K562 (cell line): ENCODE results near the gene HDAC2. TPM values are rescaled to one million over a fixed set of nuclear protein-coding genes. Genes with fewer than 3 reads are reported as not detected.

Source experiments
- ATF1 ChIP-seq, 2 experiments: fragments of 450-650 bp in 1 of 2; IDR thresholded peaks; 2 replicates each; pipeline ENCODE4 v1.6.1; 2016; ENCODE audit warnings: missing compliant biosample characterization in 1 of 2, missing genetic modification characterization in 1 of 2
- C11orf30 ChIP-seq: fragments of 450-650 bp; IDR thresholded peaks from 2 replicates; pipeline ENCODE4 v1.6.1; 2016; ENCODE audit warnings: low read depth, mild to moderate bottlenecking
- CBFA2T3 ChIP-seq: fragments of 450-650 bp; IDR thresholded peaks from 2 replicates; pipeline ENCODE4 v1.6.1; 2017
- CTBP1 ChIP-seq: fragments of 450-650 bp; IDR thresholded peaks from 2 replicates; pipeline ENCODE4 v1.6.1; 2016; ENCODE audit warnings: borderline replicate concordance
- EP400 ChIP-seq: fragments of 450-650 bp; IDR thresholded peaks from 2 replicates; pipeline ENCODE4 v1.6.1; 2017; ENCODE audit warnings: antibody characterized with exemption, mild to moderate bottlenecking, moderate library complexity
- ERF ChIP-seq: fragments of 450-650 bp; formaldehyde crosslinking; IDR thresholded peaks from 2 replicates; pipeline ENCODE4 v1.4.0; 2020; ENCODE audit warnings: mild to moderate bottlenecking, mixed read lengths
- ETV6 ChIP-seq, 3 experiments: fragments of 150-350 bp in 1 of 3; sonication (generic) in 1 of 3; formaldehyde crosslinking in 1 of 3; IDR thresholded peaks; 2 replicates each; pipeline versions ENCODE4 v1.6.1 to v1.8.0; 2014 to 2022; ENCODE audit warnings: borderline replicate concordance in 2 of 3, low read depth in 2 of 3, antibody characterized with exemption in 1 of 3, low read length in 1 of 3, mild to moderate bottlenecking in 1 of 3, missing genetic modification reagents in 1 of 3
- FUS ChIP-seq: fragments of 200-400 bp; formaldehyde crosslinking; optimal IDR thresholded peaks from 2 replicates; pipeline ENCODE3; 2017; ENCODE audit warnings: low read depth, low read length
- LEF1 ChIP-seq: fragments of 450-650 bp; IDR thresholded peaks from 2 replicates; pipeline ENCODE4 v1.6.1; 2016; ENCODE audit warnings: mild to moderate bottlenecking
- MEIS2 ChIP-seq: fragments of 450-650 bp; IDR thresholded peaks from 2 replicates; pipeline ENCODE4 v1.6.1; 2014; ENCODE audit warnings: mild to moderate bottlenecking; ENCODE audit not compliant: partially characterized antibody
- MIER1 ChIP-seq: fragments of 450-650 bp; IDR thresholded peaks from 2 replicates; pipeline ENCODE4 v1.6.1; 2016; ENCODE audit warnings: antibody characterized with exemption, mild to moderate bottlenecking, low read depth
- POLR2H ChIP-seq: IDR thresholded peaks from 2 replicates; pipeline ENCODE4 v1.6.1; 2016; ENCODE audit warnings: missing genetic modification characterization, low read depth, mild to moderate bottlenecking, control low read depth, missing compliant biosample characterization, moderate library complexity
- RHOXF2B ChIP-seq: fragments of 250-450 bp; sonication (Bioruptor Pico); conservative IDR thresholded peaks from 2 replicates; pipeline ENCODE4 v1.5.1; 2021
- SETDB1 ChIP-seq: IDR thresholded peaks from one replicate; pipeline ENCODE4 v1.6.1; 2012; ENCODE audit warnings: low read length, control low read depth, inconsistent platforms
- SRSF1 ChIP-seq: fragments of 200-400 bp; formaldehyde crosslinking; IDR thresholded peaks from 2 replicates; pipeline ENCODE4 v1.6.1; 2017; ENCODE audit warnings: mild to moderate bottlenecking, low read depth, low read length, moderate library complexity
- STAG1 ChIP-seq: sonication (generic); formaldehyde crosslinking; IDR thresholded peaks from 2 replicates; pipeline ENCODE4 v1.5.0; 2020; ENCODE audit warnings: missing genetic modification reagents, borderline replicate concordance
- ZBTB17 ChIP-seq: fragments of 450-650 bp; formaldehyde crosslinking; IDR thresholded peaks from 2 replicates; pipeline ENCODE4 v1.4.0; 2020; ENCODE audit warnings: mild to moderate bottlenecking
- ZFX ChIP-seq: sonication (generic); formaldehyde crosslinking; IDR thresholded peaks from 2 replicates; pipeline ENCODE4 v1.8.0; 2022; ENCODE audit warnings: mild to moderate bottlenecking, missing genetic modification reagents, moderate library complexity
- ZNF263 ChIP-seq: sonication (generic); formaldehyde crosslinking; IDR thresholded peaks from 2 replicates; pipeline ENCODE4 v1.8.0; 2022; ENCODE audit warnings: mild to moderate bottlenecking, missing genetic modification reagents, borderline replicate concordance
- ZNF436 ChIP-seq: fragments of 250-450, 450-650 bp; sonication (Bioruptor Pico); formaldehyde crosslinking; IDR thresholded peaks from 2 replicates; pipeline ENCODE4 v1.7.0; 2020; ENCODE audit warnings: mild to moderate bottlenecking
- ZNF77 ChIP-seq: fragments of 250-450 bp; sonication (Bioruptor Pico); IDR thresholded peaks from 2 replicates; pipeline ENCODE4 v1.5.0; 2020
- polyA plus RNA-seq, 8 experiments: library from polyadenylated mRNA; depleted of rRNA in 4 of 8; stranded (reverse) in 5 of 8; unstranded in 3 of 8; fragments of >200 nt; fragmentation: Nextera tagmentation in 2 of 8; fragmentation: Illumina TruSeq in 1 of 8; extraction: Ambion mirVana in 2 of 8; extraction: Trizol in 1 of 8; gene quantifications; 2 replicates each; pipeline versions ENCODE4 v1.2.1 to v1.2.3, GENCODE V29; 2011 to 2014; ENCODE audit warnings: inconsistent platforms in 1 of 8, missing spikeins in 1 of 8
- total RNA-seq, 7 experiments: library from RNA; depleted of rRNA in 6 of 7; stranded (reverse); fragments of >200 nt in 6 of 7; fragmentation: Illumina TruSeq in 2 of 7; extraction: Trizol in 2 of 7; gene quantifications; 2 replicates each; pipeline versions ENCODE4 v1.2.1 to v1.2.3, GENCODE V29; 2011 to 2021; ENCODE audit warnings: low replicate concordance in 1 of 7
- TF ChIP-seq, protein P1 (sequence below): fragments of 250-450 bp; sonication (Bioruptor Pico); IDR thresholded peaks from 2 replicates; pipeline ENCODE4 v1.8.0; 2021; ENCODE audit warnings: borderline replicate concordance, mild to moderate bottlenecking, moderate library complexity; ENCODE audit not compliant: poor library complexity, severe bottlenecking
- TF ChIP-seq, protein P2 (sequence below): fragments of 250-450 bp; sonication (Bioruptor Pico); IDR thresholded peaks from 2 replicates; pipeline ENCODE4 v1.4.0; 2020; ENCODE audit warnings: mild to moderate bottlenecking
- TF ChIP-seq, protein P3 (sequence below): fragments of 450-650 bp; IDR thresholded peaks from 2 replicates; pipeline ENCODE4 v1.7.1; 2018; ENCODE audit warnings: mild to moderate bottlenecking, low read depth; ENCODE audit not compliant: partially characterized antibody

Gene HDAC2
- total and polyA plus RNA-seq, 9 of the 15 experiments (the other 6 are each of a cell fraction or from before 2014, with no cell fraction given): 67.0 to 277 (median 151) TPM

DNA sequence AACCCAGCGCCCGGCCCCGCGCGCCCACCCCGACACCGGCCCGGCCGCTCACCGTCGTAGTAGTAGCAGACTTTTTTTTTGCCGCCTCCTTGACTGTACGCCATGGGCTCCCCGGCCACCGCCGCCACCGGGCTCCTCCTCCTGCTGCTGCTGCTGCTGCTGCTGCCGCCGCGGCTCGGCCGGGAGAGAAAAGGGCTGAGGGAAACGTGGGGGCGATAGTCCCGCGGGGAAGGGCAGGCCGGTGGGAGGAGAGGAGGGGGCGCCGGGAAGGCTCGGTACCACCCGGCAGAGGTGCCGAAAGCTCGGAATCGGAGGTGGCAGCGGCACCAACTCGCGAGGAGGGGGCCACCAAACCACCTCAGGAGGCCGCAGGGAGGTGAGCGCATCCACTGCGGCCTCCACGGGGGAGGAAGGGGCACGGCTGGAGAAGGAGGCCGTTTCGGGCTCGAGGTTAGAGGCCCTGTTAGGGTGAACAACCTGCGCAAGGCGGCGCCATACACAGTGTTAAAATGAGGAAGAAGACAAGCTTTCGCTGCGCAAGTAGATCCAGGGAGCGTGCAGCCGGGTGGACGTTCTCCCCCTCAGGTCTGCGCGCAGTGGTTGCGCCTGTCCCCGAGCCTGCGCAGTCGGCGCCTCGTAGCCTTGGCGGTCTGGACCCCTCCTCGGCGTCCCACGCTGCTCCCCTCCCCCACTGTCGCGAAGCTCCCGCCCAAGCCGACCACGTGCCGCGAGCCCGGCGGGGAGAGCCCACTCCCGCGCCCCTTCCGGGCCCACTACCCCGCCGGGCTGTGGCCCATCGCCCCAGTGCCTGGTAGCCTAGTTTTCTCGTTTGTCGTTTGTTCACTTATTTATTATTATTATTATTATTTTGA lies at the start of gene HDAC2 (continued):
- TF ChIP-seq, protein P1, sequence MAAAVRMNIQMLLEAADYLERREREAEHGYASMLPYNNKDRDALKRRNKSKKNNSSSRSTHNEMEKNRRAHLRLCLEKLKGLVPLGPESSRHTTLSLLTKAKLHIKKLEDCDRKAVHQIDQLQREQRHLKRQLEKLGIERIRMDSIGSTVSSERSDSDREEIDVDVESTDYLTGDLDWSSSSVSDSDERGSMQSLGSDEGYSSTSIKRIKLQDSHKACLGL: peak; percentile 60
- TF ChIP-seq ZNF77 (CRISPR knock-in tag) (no peak), SETDB1 (no peak), CBFA2T3 (peak; percentile 29), CTBP1 (peak; percentile 68; the same call in 1 of the 2 replicates), STAG1 (no peak), FUS (no peak), ERF (CRISPR knock-in tag) (0 out of 2 replicates have a peak, but pooled peaks have one; percentile 6), ATF1 (CRISPR knock-in tag; IDR thresholded peaks at IDR 0.05) (no peak), ATF1 (tag; IDR thresholded peaks at IDR 0.05) (peak; percentile 77), MIER1 (peak; percentile 41; the same call in 1 of the 2 replicates), C11orf30 (peak; percentile 30; the same call in 1 of the 2 replicates), ZNF436 (CRISPR knock-in tag) (no peak), ZNF263 (CRISPR knock-in tag) (peak; percentile 61; the same call in 1 of the 2 replicates), ZFX (CRISPR knock-in tag) (peak; percentile 80), ETV6 (IDR thresholded peaks at IDR 0.05; ENCODE audit: borderline replicate concordance in 1 of 2, low read depth in 2 of 2, low read length in 1 of 2) (no peak), ETV6 (CRISPR knock-in tag; IDR thresholded peaks at IDR 0.05; ENCODE audit: borderline replicate concordance) (peak; percentile 90; the same call in 1 of the 2 replicates), EP400 (peak; percentile 96), LEF1 (0 out of 2 replicates have a peak, but pooled peaks have one; percentile 19), ZBTB17 (no peak; the same call in 1 of the 2 replicates), SRSF1 (no peak), POLR2H (tag) (peak; percentile 65; the same call in 1 of the 2 replicates), MEIS2 (peak; percentile 47), RHOXF2B (CRISPR knock-in tag) (no peak)
- TF ChIP-seq, protein P2, sequence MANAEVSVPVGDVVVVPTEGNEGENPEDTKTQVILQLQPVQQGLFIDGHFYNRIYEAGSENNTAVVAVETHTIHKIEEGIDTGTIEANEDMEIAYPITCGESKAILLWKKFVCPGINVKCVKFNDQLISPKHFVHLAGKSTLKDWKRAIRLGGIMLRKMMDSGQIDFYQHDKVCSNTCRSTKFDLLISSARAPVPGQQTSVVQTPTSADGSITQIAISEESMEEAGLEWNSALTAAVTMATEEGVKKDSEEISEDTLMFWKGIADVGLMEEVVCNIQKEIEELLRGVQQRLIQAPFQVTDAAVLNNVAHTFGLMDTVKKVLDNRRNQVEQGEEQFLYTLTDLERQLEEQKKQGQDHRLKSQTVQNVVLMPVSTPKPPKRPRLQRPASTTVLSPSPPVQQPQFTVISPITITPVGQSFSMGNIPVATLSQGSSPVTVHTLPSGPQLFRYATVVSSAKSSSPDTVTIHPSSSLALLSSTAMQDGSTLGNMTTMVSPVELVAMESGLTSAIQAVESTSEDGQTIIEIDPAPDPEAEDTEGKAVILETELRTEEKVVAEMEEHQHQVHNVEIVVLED (CRISPR knock-in tag): no peak
- TF ChIP-seq, protein P3, sequence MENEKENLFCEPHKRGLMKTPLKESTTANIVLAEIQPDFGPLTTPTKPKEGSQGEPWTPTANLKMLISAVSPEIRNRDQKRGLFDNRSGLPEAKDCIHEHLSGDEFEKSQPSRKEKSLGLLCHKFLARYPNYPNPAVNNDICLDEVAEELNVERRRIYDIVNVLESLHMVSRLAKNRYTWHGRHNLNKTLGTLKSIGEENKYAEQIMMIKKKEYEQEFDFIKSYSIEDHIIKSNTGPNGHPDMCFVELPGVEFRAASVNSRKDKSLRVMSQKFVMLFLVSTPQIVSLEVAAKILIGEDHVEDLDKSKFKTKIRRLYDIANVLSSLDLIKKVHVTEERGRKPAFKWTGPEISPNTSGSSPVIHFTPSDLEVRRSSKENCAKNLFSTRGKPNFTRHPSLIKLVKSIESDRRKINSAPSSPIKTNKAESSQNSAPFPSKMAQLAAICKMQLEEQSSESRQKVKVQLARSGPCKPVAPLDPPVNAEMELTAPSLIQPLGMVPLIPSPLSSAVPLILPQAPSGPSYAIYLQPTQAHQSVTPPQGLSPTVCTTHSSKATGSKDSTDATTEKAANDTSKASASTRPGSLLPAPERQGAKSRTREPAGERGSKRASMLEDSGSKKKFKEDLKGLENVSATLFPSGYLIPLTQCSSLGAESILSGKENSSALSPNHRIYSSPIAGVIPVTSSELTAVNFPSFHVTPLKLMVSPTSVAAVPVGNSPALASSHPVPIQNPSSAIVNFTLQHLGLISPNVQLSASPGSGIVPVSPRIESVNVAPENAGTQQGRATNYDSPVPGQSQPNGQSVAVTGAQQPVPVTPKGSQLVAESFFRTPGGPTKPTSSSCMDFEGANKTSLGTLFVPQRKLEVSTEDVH: peak; percentile 17
